ENCODE data around the gene FRAS1.

DNA sequence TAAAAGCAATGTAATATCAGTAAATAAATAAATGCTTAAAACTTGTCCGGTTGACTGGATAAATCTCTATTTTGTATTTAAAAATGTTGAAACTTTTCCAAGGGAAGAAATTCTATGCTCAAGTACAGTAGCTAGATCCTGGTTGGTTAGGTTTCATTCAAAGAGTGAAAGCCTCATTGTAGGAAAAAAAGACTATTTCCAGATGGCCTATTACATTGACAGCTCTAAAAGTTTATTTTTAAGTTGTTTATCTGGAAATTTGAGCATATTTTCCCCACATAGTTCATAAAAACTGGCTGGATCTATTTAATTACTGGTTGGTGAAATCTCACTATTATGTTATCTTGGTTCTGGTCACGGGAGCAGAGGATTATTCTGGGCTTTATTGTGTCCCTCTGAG lies 38.0 kb downstream of the FRAS1 start:
- TF ChIP-seq CTCF (IDR thresholded peaks at IDR 0.05) (no peak), POLR2A (IDR thresholded peaks at IDR 0.05) (no peak)

Data from Peyer's patch (tissue), 4 donors.